ENCODE results near the gene NR5A1. TPM values are rescaled to one million over a fixed set of nuclear protein-coding genes. Genes with fewer than 3 reads are reported as not detected.

Gene NR5A1
- total RNA-seq, 2 donors from 2014 or later: not detected

DNA sequence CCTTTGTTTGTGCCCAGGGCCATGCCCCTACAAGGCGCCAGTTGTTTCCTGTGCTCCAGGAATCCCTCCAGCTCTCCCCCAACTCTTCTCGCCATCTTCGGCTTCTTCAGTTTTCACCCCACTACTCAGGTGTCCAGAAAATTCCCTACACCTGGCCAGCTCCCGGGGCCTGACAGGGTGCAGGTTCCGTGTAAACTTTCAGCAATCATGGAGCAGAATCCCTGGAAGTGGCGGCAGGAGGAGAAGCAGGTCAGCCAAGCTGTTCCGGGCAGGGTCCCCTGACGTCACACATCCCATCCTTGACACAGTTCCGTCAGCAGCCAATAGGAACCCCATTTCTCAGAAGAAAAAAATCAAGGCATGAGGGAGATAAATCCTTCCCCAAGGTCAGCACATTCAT, 69.1 kb downstream of the NR5A1 start:
- H3K4me3 ChIP-seq: no peak overlapping the region
- no peaks in the 10 kb centered on the region for H3K36me3 ChIP-seq
- TF ChIP-seq, protein P1, sequence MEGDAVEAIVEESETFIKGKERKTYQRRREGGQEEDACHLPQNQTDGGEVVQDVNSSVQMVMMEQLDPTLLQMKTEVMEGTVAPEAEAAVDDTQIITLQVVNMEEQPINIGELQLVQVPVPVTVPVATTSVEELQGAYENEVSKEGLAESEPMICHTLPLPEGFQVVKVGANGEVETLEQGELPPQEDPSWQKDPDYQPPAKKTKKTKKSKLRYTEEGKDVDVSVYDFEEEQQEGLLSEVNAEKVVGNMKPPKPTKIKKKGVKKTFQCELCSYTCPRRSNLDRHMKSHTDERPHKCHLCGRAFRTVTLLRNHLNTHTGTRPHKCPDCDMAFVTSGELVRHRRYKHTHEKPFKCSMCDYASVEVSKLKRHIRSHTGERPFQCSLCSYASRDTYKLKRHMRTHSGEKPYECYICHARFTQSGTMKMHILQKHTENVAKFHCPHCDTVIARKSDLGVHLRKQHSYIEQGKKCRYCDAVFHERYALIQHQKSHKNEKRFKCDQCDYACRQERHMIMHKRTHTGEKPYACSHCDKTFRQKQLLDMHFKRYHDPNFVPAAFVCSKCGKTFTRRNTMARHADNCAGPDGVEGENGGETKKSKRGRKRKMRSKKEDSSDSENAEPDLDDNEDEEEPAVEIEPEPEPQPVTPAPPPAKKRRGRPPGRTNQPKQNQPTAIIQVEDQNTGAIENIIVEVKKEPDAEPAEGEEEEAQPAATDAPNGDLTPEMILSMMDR (IDR thresholded peaks at IDR 0.05): no peak
- no peak for DNase-seq (ENCODE audit: low spot score)
- H3K4me1 ChIP-seq: no peaks in the 10 kb centered on the region
- no peak overlapping the region for H3K27ac ChIP-seq
- H3K9me3 ChIP-seq: peaks cover 0 to 6% of the 10 kb centered on the region in 2 donors
- no peaks in the 10 kb centered on the region for H3K27me3 ChIP-seq

DNA sequence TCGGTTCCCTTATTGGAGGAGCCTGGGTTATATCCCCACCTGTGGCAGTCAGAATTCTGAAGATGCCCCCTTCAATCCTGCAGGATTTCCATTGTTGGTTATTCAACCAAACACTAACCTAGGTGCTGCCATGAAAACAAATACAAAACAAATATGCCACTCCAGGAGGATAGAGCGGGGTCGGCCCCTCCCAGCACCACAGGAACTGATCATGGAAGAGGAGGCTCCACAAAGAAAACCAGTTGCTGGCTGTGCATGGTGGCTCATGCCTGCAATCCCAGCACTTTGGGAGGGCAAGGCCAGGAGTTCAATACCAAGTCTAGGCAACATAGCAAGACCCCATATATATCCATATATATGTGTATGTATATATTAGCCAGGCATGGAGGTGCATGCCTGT, 70.1 kb downstream of the NR5A1 start:
- DNase-seq (ENCODE audit: low spot score): no peak
- Histone ChIP-seq H3K27ac (no peak overlapping the region), H3K36me3 (no peaks in the 10 kb centered on the region), H3K27me3 (no peaks in the 10 kb centered on the region), H3K4me1 (no peaks in the 10 kb centered on the region), H3K4me3 (no peak overlapping the region), H3K9me3 (peaks cover 0 to 6% of the 10 kb centered on the region in 2 donors)
- TF ChIP-seq, protein P1 (IDR thresholded peaks at IDR 0.05): no peak

DNA sequence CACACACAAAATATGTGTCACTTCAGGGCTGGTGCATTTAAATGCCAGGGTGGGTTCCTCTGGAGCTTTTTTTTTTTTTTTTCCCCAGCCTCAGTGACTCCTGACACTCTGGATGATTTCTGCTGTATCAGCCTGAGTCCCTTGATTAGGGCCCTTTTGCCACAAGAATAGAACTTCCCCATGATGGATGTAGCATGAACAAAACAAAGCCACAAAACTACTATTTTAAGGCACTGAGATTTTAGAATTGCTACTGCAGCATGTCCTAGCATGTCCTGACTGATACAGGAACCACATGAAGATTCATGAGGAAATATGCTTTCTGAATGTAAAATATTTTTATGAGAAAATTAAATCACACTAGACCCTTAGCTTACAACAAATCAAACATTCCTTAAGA, 70.9 kb downstream of the NR5A1 start:
- no peaks in the 10 kb centered on the region for H3K4me1 ChIP-seq
- H3K27ac ChIP-seq: no peak overlapping the region
- DNase-seq (ENCODE audit: low spot score): no peak
- H3K9me3 ChIP-seq: peaks cover 0 to 6% of the 10 kb centered on the region in 2 donors
- TF ChIP-seq, protein P1 (IDR thresholded peaks at IDR 0.05): no peak
- no peaks in the 10 kb centered on the region for H3K36me3 ChIP-seq
- H3K27me3 ChIP-seq: no peaks in the 10 kb centered on the region
- no peak overlapping the region for H3K4me3 ChIP-seq

Other genes starting within 250 kb of the NR5A1 start
- gene NEK6, start 249.4 kb downstream of the NR5A1 start, total RNA-seq: 1 to 10 TPM; 9.2 to 9.7 TPM
- gene PSMB7, start 92.0 kb downstream of the NR5A1 start, total RNA-seq: 100 to 1,000 TPM; 178 to 207 TPM
- not detected for gene ADGRD2, start 56.9 kb downstream of the NR5A1 start, total RNA-seq